ENCODE results near the gene CLEC1B.
"Not testable (repeated sequence)": the region's sequence is repeated elsewhere in the genome, so short reads cannot be mapped to it uniquely, and the experiment has no call there.

Gene CLEC1B

GRCh38 chr12:9973949-9974348, 25.0 kb downstream of the CLEC1B start:
- no peak for DNase-seq

- no peak for DNase-seq
Observed at GRCh38 chr12:9971181-9971580, 27.7 kb downstream of the CLEC1B start, which contains the start of gene CLEC12A. Gene CLEC12A (plus strand): TSS chr12:9971409. CDS start chr12:9971597, 188 bp downstream.

GRCh38 chr12:9969673-9970072, 29.2 kb downstream of the CLEC1B start:
- DNase-seq = no peak

GRCh38 chr12:9961901-9962300, 37.0 kb downstream of the CLEC1B start:
- no peak for DNase-seq

- DNase-seq = no peak
Observed at GRCh38 chr12:9961106-9961505, 37.8 kb downstream of the CLEC1B start.

- DNase-seq = no peak
Observed at GRCh38 chr12:9960590-9960989, 38.3 kb downstream of the CLEC1B start.

GRCh38 chr12:9957834-9958233, 41.1 kb downstream of the CLEC1B start:
- no peak for DNase-seq

GRCh38 chr12:9952954-9953729, 45.8 kb downstream of the CLEC1B start:
- not testable (repeated sequence) for DNase-seq

GRCh38 chr12:9951026-9951675, 47.8 kb downstream of the CLEC1B start:
- DNase-seq = no peak

GRCh38 chr12:9948606-9949296, 50.2 kb downstream of the CLEC1B start:
- DNase-seq = no peak

- no peak for DNase-seq
Observed at GRCh38 chr12:9947674-9948073, 51.2 kb downstream of the CLEC1B start.

- DNase-seq = no peak
Observed at GRCh38 chr12:9944391-9944790, 54.5 kb downstream of the CLEC1B start.

- no peak for DNase-seq
Observed at GRCh38 chr12:9943240-9943639, 55.7 kb downstream of the CLEC1B start.

Data from NCI-H1436 treated with DMSO at 0.1 percent for 48 hours (cell line).